ENCODE measurements around the gene GRM8. TPM values are rescaled to one million over a fixed set of nuclear protein-coding genes. Genes with fewer than 3 reads are reported as not detected.

The GRM8 gene
- total RNA-seq, 1 experiment from 2014 or later: not detected

GRCh38 chr7:126716321-126716720, 536.4 kb downstream of the GRM8 start:
- Histone ChIP-seq H3K4me3 (ENCODE audit: low read depth in 2 of 2, low read length in 2 of 2) (no peak overlapping the region), H3K9me3 (ENCODE audit: control insufficient read depth, insufficient read depth, low read depth, low read length) (no peaks in the 10 kb centered on the region), H3K36me3 (ENCODE audit: control insufficient read depth, insufficient read depth, low read length) (no peaks in the 10 kb centered on the region), H3K27me3 (ENCODE audit: control insufficient read depth, insufficient read depth, low read length) (no peaks in the 10 kb centered on the region), H3K27ac (ENCODE audit: low read length) (no peak overlapping the region), H3K4me1 (ENCODE audit: control insufficient read depth, insufficient read depth, low read length) (no peaks in the 10 kb centered on the region)
- in situ Hi-C loops (cut with HindIII; ENCODE audit: low pct_unique_long_range_greater_than_20kb, low sequenced_read_pairs): no loop called here
- TF ChIP-seq TCF7L2 (IDR thresholded peaks at IDR 0.05; ENCODE audit: low read depth, low read length) (no peak), POLR2AphosphoS5 (IDR thresholded peaks at IDR 0.05; ENCODE audit: low read depth, low read length) (no peak), SIN3A (IDR thresholded peaks at IDR 0.05; ENCODE audit: borderline replicate concordance, insufficient read depth, low read depth, low read length) (no peak)
- TF ChIP-seq, protein P1, sequence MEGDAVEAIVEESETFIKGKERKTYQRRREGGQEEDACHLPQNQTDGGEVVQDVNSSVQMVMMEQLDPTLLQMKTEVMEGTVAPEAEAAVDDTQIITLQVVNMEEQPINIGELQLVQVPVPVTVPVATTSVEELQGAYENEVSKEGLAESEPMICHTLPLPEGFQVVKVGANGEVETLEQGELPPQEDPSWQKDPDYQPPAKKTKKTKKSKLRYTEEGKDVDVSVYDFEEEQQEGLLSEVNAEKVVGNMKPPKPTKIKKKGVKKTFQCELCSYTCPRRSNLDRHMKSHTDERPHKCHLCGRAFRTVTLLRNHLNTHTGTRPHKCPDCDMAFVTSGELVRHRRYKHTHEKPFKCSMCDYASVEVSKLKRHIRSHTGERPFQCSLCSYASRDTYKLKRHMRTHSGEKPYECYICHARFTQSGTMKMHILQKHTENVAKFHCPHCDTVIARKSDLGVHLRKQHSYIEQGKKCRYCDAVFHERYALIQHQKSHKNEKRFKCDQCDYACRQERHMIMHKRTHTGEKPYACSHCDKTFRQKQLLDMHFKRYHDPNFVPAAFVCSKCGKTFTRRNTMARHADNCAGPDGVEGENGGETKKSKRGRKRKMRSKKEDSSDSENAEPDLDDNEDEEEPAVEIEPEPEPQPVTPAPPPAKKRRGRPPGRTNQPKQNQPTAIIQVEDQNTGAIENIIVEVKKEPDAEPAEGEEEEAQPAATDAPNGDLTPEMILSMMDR (IDR thresholded peaks at IDR 0.05): no peak
- TF ChIP-seq, protein P2, sequence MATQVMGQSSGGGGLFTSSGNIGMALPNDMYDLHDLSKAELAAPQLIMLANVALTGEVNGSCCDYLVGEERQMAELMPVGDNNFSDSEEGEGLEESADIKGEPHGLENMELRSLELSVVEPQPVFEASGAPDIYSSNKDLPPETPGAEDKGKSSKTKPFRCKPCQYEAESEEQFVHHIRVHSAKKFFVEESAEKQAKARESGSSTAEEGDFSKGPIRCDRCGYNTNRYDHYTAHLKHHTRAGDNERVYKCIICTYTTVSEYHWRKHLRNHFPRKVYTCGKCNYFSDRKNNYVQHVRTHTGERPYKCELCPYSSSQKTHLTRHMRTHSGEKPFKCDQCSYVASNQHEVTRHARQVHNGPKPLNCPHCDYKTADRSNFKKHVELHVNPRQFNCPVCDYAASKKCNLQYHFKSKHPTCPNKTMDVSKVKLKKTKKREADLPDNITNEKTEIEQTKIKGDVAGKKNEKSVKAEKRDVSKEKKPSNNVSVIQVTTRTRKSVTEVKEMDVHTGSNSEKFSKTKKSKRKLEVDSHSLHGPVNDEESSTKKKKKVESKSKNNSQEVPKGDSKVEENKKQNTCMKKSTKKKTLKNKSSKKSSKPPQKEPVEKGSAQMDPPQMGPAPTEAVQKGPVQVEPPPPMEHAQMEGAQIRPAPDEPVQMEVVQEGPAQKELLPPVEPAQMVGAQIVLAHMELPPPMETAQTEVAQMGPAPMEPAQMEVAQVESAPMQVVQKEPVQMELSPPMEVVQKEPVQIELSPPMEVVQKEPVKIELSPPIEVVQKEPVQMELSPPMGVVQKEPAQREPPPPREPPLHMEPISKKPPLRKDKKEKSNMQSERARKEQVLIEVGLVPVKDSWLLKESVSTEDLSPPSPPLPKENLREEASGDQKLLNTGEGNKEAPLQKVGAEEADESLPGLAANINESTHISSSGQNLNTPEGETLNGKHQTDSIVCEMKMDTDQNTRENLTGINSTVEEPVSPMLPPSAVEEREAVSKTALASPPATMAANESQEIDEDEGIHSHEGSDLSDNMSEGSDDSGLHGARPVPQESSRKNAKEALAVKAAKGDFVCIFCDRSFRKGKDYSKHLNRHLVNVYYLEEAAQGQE (IDR thresholded peaks at IDR 0.05; ENCODE audit: insufficient read depth in 1 of 2, low read depth in 2 of 2, low read length in 1 of 2): no peak
- BruUV-seq (replicated peaks): no TSS peak
- ChIA-PET POLR2A (no interaction called here), CTCF (no interaction called here)
- no peak for ATAC-seq
- no peak for DNase-seq (ENCODE audit: low read depth, low spot score)
- intact Hi-C loops (cut with micrococcal nuclease; ENCODE audit: unreplicated experiment): no loop called here

- in situ Hi-C loops (cut with HindIII; ENCODE audit: low pct_unique_long_range_greater_than_20kb, low sequenced_read_pairs) (no loop called here), intact Hi-C loops (cut with micrococcal nuclease; ENCODE audit: unreplicated experiment) (no loop called here)
- no peak for DNase-seq (ENCODE audit: low read depth, low spot score)
- Histone ChIP-seq H3K4me1 (ENCODE audit: control insufficient read depth, insufficient read depth, low read length) (no peaks in the 10 kb centered on the region), H3K9me3 (ENCODE audit: control insufficient read depth, insufficient read depth, low read depth, low read length) (no peaks in the 10 kb centered on the region), H3K4me3 (ENCODE audit: low read depth in 2 of 2, low read length in 2 of 2) (no peak overlapping the region), H3K36me3 (ENCODE audit: control insufficient read depth, insufficient read depth, low read length) (no peaks in the 10 kb centered on the region), H3K27ac (ENCODE audit: low read length) (no peak overlapping the region), H3K27me3 (ENCODE audit: control insufficient read depth, insufficient read depth, low read length) (no peaks in the 10 kb centered on the region)
- ChIA-PET POLR2A (no interaction called here), CTCF (no interaction called here)
- no peak for ATAC-seq
- no TSS peak for BruUV-seq (replicated peaks)
- TF ChIP-seq TCF7L2 (IDR thresholded peaks at IDR 0.05; ENCODE audit: low read depth, low read length): no peak
- no peak for TF ChIP-seq SIN3A (IDR thresholded peaks at IDR 0.05; ENCODE audit: borderline replicate concordance, insufficient read depth, low read depth, low read length)
- TF ChIP-seq, protein P2 (IDR thresholded peaks at IDR 0.05; ENCODE audit: insufficient read depth in 1 of 2, low read depth in 2 of 2, low read length in 1 of 2): no peak
- no peak for TF ChIP-seq POLR2AphosphoS5 (IDR thresholded peaks at IDR 0.05; ENCODE audit: low read depth, low read length)
Measured at GRCh38 chr7:126715076-126715475, 537.7 kb downstream of the GRM8 start.
